ENCODE measurements around the gene KLK12.

Gene KLK12

DNA sequence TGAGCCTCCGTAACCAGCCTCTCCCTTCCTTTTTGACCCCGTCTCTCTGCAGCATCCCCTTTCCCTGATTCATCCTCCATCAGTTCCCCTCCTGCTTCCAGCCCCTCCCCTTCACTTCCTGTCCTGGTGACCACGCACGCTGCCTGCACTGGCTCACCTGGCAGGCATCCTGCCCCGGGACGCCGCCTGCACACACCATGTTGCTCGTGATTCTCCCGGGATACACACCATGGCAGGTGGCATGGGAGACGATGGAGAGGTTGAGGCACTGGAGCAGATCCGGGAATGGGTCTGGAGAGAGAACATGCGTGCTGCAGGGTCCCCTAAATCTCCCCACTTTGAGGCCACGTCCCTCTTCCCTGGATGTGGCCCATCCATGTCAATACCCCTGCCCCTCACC, 4.2 kb downstream of the KLK12 start:
- Mint-ChIP-seq H3K4me3 (no peak overlapping the region), H3K27ac (no peak overlapping the region), H3K9me3 (no peaks in the 10 kb centered on the region), H3K27me3 (ENCODE audit: low read depth) (peaks cover 6% of the 10 kb centered on the region), H3K36me3 (ENCODE audit: low read depth) (no peaks in the 10 kb centered on the region), H3K4me1 (ENCODE audit: low read depth) (no peaks in the 10 kb centered on the region)
- DNase-seq (ENCODE audit: low spot score), result no peak

DNA sequence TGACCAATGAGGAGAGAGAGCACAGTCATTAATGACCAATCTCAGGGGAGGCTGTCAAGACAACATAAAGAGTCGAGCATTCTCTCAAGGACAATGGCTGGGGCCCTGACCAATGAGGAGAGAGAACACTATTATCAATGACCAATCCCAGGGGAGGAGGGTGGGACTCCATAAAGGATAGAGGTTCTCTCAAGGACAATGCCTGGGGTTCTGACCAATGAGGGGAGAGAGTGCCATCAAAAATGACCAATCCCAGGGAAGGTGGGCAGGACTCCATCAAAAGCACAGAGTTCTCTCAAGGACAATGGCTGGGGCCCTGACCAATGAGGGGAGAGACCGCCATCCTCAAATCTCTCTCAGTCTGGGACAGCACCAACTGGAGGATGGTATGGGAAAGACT, 5.1 kb downstream of the KLK12 start:
- Mint-ChIP-seq H3K36me3 (ENCODE audit: low read depth) (no peaks in the 10 kb centered on the region), H3K4me1 (ENCODE audit: low read depth) (no peaks in the 10 kb centered on the region), H3K9me3 (no peaks in the 10 kb centered on the region), H3K27me3 (ENCODE audit: low read depth) (peaks cover 8% of the 10 kb centered on the region), H3K4me3 (no peak overlapping the region), H3K27ac (no peak overlapping the region)
- no peak for DNase-seq (ENCODE audit: low spot score)

DNA sequence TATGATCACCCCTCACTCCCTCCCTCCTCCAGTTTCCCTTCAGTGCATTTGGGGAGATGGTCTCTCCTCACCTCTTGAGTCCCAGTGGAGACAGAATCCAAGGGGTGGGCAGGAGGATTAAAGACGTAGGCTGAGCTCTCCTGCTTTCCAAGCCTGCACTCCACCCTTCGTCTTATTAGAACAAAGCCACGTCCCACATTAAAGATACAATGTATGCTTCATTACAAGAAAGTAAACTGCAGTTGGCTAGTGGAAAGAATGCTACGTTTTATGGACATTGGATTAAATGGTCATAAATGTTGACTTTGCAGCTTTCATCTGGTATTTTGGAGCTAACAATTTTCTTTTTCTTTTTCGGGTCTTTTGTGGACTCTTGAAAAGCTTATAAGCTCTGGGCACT, 6.9 kb downstream of the KLK12 start:
- Mint-ChIP-seq H3K4me1 (ENCODE audit: low read depth) (no peaks in the 10 kb centered on the region), H3K27me3 (ENCODE audit: low read depth) (peaks cover 5% of the 10 kb centered on the region), H3K27ac (no peak overlapping the region), H3K4me3 (no peak overlapping the region), H3K36me3 (ENCODE audit: low read depth) (no peaks in the 10 kb centered on the region), H3K9me3 (no peaks in the 10 kb centered on the region)
- no peak for DNase-seq (ENCODE audit: low spot score)

DNA sequence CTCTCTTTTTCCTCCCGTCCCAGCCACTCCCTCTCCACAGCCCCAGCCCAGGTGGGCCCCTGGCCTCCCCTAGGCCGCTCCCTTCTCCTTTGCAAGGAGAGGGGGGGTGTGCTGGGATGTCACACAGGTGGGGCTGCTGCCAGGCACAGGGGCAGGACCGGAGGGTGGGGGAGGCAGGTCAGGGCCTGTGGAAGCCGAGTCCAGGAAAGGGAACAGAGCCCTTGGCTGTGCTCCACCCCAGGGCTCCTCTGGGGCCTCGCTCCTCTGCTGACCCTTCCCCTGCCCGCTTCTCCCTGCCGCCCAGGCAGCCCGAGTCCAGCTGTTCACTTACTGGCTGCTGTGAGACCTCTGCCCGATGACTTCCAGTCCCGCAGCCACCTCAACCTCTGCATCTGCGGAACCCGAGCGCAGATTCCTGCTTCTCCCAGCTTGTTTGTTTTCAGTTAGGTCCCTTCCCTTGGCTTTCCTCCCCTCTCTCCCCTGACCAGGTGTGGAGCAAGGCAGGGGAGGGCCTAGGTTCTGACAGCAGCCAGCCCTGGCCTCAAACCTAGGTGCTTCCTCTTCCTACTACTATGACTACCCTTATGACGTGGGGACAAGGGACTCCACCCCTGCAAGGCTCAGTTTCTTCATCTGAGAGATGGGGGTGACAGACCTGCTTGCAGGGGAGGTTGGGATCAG, 7.5 kb downstream of the KLK12 start:
- Mint-ChIP-seq H3K36me3 (ENCODE audit: low read depth) (no peaks in the 10 kb centered on the region), H3K4me3 (no peak overlapping the region), H3K9me3 (no peaks in the 10 kb centered on the region), H3K27ac (no peak overlapping the region), H3K4me1 (ENCODE audit: low read depth) (no peaks in the 10 kb centered on the region), H3K27me3 (ENCODE audit: low read depth) (peaks cover 8% of the 10 kb centered on the region)
- no peak for DNase-seq (ENCODE audit: low spot score)

DNA sequence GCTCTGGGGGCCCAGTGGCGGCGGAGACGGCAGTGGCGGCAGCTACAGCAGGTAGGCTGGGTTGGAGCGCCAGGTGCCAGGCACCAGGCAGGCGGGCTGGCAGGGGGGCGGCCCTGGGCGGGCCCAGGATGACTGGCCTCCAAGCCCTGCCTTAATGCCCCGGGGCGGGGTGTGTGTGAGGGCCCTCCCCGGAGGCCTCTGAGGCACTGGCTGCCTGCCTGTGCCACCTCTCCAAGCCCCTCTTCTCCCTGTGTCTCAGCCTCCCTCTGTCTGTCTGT, 8.3 kb downstream of the KLK12 start, which contains the start of gene KLK11:
TSS of gene KLK11 (minus strand) at position 63 of the 278 bp plus-strand sequence. CDS start 985 bp downstream, outside the sequence.
- Mint-ChIP-seq H3K4me1 (ENCODE audit: low read depth) (no peaks in the 10 kb centered on the region), H3K36me3 (ENCODE audit: low read depth) (no peaks in the 10 kb centered on the region), H3K27ac (no peak within 1 kb of the TSS), H3K4me3 (no peak within 1 kb of the TSS), H3K9me3 (no peaks in the 10 kb centered on the region), H3K27me3 (ENCODE audit: low read depth) (peaks cover 8% of the 10 kb centered on the region)
- DNase-seq (ENCODE audit: low spot score), result no peak

DNA sequence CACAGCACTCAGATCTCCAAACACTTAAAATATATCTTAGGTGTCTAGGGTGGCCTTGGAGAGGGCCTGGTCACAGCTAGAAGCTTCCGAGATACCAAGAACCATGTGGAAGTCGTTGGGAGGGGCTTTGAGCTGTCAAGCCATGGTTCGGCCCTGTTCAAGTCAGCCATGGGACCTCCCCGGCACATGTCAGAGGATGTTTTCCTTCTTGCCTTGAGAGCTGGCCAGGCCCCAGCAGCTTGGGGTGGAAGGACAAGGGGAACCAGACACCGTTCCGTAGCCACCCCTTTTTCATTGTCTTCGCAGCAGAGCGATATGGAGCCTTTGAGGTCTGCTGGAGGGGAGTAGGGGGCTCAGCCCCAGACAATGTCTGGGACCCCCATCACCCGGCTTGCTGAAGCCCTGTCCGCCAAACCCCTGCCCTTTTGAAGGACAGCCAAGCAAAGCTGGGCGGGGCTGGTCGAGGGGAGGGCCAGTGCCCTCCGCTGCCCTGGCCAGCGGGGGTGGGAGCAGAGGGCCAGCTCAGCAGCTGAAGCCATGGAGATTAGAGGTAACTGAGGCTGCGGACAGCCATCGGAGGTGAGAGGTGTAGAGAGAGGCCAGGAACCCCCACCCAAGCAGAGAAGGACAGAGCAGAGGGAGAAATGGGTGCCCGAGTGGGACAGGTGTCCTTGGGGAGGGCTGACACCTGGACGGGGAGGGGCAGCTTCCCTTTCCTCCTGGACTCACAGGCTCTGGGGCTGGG, 8.8 kb downstream of the KLK12 start:
- no peaks in the 10 kb centered on the region for H3K36me3 Mint-ChIP-seq (ENCODE audit: low read depth)
- H3K27ac Mint-ChIP-seq, result no peak overlapping the region
- H3K27me3 Mint-ChIP-seq (ENCODE audit: low read depth), result peaks cover 9% of the 10 kb centered on the region
- DNase-seq (ENCODE audit: low spot score), result no peak
- no peak overlapping the region for H3K4me3 Mint-ChIP-seq
- no peaks in the 10 kb centered on the region for H3K4me1 Mint-ChIP-seq (ENCODE audit: low read depth)
- no peaks in the 10 kb centered on the region for H3K9me3 Mint-ChIP-seq

DNA sequence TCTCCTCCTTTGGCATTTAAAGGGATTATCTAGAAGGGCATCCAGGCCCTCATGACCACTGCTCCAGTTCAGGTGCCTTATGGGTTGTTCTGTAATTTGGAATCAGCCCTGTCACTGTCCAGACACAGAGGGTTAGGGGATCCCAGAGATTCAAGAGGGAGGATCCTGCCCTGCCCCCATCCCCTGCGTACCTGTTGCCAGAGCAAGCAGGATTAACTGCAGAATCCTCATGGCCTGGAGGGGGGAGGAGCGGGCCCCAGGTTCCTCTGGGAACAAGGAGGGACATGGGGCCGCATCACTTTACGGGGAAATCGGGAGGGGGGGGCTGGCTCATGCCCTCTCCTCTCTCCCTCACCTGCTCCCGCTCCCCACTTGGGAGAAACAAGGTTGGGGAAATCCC, 9.4 kb downstream of the KLK12 start:
- H3K36me3 Mint-ChIP-seq (ENCODE audit: low read depth), result no peaks in the 10 kb centered on the region
- H3K9me3 Mint-ChIP-seq, result no peaks in the 10 kb centered on the region
- no peak overlapping the region for H3K27ac Mint-ChIP-seq
- no peak overlapping the region for H3K4me3 Mint-ChIP-seq
- DNase-seq (ENCODE audit: low spot score), result no peak
- H3K4me1 Mint-ChIP-seq (ENCODE audit: low read depth), result no peaks in the 10 kb centered on the region
- H3K27me3 Mint-ChIP-seq (ENCODE audit: low read depth), result peaks cover 12% of the 10 kb centered on the region

DNA sequence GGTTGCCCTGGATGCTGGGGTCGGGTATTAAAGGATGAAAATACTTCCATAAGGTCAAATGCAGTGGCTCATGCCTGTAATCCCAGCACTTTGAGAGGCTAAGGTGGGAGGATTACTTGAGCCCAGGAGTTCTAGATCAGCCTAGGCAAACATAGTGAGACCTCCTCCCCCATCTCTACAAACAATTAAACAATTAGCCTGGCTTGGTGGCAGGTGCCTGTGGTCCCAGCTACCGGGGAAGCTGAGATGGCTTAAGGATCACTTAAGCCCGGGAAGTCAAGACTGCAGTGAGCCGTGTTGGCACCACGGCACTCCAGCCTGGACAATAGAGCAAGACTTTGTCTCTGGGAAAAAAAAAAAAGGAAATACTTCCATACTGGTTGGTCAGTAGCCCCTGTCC, 9.9 kb downstream of the KLK12 start:
- H3K27me3 Mint-ChIP-seq (ENCODE audit: low read depth), result peaks cover 17% of the 10 kb centered on the region
- H3K27ac Mint-ChIP-seq, result no peak overlapping the region
- H3K36me3 Mint-ChIP-seq (ENCODE audit: low read depth), result no peaks in the 10 kb centered on the region
- H3K4me1 Mint-ChIP-seq (ENCODE audit: low read depth), result peaks cover 1% of the 10 kb centered on the region
- H3K9me3 Mint-ChIP-seq, result no peaks in the 10 kb centered on the region
- no peak overlapping the region for H3K4me3 Mint-ChIP-seq
- DNase-seq (ENCODE audit: low spot score), result no peak

DNA sequence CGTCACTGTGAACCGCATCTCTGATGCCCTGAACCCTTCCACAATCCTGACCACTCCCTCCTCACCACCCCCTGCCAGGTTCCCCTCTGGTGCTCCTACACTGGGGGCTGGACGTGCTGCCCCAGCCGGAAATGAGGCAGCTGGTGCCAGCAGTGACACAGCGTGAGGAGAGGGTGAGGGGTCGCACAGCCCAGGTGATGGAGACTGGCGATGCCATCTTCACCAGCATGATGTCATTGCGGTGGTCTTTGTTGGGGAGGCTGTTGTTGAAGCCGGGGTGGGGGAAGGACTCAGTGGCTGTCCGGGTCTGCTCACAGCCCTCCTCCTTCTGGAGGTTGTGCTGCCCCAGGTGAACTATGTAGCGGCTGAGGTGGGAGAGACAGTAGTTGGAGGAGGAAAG, 10.9 kb downstream of the KLK12 start:
- Mint-ChIP-seq H3K4me3 (no peak overlapping the region), H3K36me3 (ENCODE audit: low read depth) (no peaks in the 10 kb centered on the region), H3K4me1 (ENCODE audit: low read depth) (peaks cover 2% of the 10 kb centered on the region), H3K9me3 (no peaks in the 10 kb centered on the region), H3K27me3 (ENCODE audit: low read depth) (peaks cover 20% of the 10 kb centered on the region), H3K27ac (no peak overlapping the region)
- no peak for DNase-seq (ENCODE audit: low spot score)

DNA sequence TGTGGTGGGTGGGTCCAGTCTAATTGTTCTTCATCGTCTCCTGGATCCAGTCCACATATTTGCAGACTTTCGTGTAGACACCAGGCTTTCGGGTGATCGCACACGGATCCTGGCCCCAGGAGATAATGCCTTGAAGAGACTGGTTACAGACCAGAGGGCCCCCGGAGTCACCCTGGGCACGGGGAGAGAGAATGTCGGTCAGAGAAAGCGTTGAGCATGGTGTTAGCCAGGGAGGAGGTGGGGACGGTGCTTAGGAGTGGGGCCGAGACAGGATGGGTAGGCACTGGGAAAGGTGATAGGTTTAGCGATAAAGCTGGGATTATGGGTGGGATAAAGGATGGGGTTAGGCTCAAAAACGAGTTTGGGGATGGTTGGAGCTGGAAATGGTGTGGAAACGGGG, 12.3 kb downstream of the KLK12 start:
- H3K27me3 Mint-ChIP-seq (ENCODE audit: low read depth), result peaks cover 31% of the 10 kb centered on the region
- peaks cover 2% of the 10 kb centered on the region for H3K4me1 Mint-ChIP-seq (ENCODE audit: low read depth)
- no peak for DNase-seq (ENCODE audit: low spot score)
- H3K9me3 Mint-ChIP-seq, result no peaks in the 10 kb centered on the region
- peaks cover 2% of the 10 kb centered on the region for H3K36me3 Mint-ChIP-seq (ENCODE audit: low read depth)
- no peak overlapping the region for H3K4me3 Mint-ChIP-seq
- no peak overlapping the region for H3K27ac Mint-ChIP-seq

DNA sequence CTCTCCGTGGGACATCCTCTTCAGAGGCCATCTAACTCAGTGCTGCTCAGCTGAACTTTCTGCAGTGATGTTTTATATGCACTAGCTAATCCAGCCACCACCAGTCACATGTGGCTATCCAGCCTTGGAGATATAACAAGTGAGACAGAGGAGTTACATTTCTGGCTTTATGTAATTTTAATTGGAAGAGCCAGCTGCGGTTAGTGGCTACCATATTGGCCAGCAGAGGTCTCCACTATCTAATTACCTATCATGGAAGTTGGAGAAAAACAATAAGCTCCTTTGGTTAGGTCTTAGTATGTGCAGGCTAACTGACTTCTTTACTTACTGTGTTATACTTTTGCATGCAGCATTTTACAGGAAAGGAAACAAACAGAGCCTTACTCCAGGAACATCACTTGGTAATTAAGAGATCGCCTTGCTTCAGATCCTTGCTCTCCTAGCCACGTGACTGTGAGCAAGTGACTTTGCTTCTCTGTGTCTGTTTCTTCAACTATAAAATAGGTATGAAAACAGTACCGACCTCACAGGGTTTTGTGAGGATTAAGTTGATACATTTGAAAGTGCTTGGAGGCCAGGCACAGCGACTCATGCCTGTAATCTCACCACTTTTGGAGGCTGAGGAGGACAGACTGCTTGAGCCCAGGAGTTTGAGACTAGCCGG, 13.7 kb downstream of the KLK12 start:
- H3K9me3 Mint-ChIP-seq, result no peaks in the 10 kb centered on the region
- peaks cover 2% of the 10 kb centered on the region for H3K36me3 Mint-ChIP-seq (ENCODE audit: low read depth)
- peaks cover 40% of the 10 kb centered on the region for H3K27me3 Mint-ChIP-seq (ENCODE audit: low read depth)
- H3K4me3 Mint-ChIP-seq, result no peak overlapping the region
- H3K4me1 Mint-ChIP-seq (ENCODE audit: low read depth), result peaks cover 2% of the 10 kb centered on the region
- no peak for DNase-seq (ENCODE audit: low spot score)
- H3K27ac Mint-ChIP-seq, result no peak overlapping the region

DNA sequence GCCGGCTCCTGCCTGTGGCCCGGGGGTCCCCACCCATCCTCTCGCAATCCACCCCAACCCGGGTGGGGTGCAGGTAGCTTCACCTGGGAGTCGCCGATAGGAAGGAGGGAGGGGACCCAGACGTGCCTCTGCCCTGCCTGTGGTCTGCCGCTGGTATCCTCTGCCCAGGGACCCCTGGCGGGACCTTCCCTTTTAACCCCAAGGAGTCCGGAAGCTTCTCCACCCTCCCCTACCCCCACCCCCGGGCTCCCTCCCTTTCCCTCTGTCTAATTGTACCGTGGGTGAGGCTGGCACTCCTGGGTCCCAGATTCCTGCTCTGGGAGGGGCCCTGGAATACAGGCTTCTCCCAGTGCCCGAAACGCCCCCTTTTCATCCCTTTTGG, 15.3 kb downstream of the KLK12 start, which contains the start of gene KLK10:
TSS of gene KLK10 (minus strand) at position 166 of the 382 bp plus-strand sequence. CDS start 579 bp downstream, outside the sequence.
- Mint-ChIP-seq H3K9me3 (no peaks in the 10 kb centered on the region), H3K4me1 (ENCODE audit: low read depth) (peaks cover 3% of the 10 kb centered on the region), H3K4me3 (peak within 1 kb of the TSS; percentile 14), H3K36me3 (ENCODE audit: low read depth) (peaks cover 2% of the 10 kb centered on the region), H3K27me3 (ENCODE audit: low read depth) (peaks cover 50% of the 10 kb centered on the region), H3K27ac (no peak within 1 kb of the TSS)
- DNase-seq (ENCODE audit: low spot score), result no peak

DNA sequence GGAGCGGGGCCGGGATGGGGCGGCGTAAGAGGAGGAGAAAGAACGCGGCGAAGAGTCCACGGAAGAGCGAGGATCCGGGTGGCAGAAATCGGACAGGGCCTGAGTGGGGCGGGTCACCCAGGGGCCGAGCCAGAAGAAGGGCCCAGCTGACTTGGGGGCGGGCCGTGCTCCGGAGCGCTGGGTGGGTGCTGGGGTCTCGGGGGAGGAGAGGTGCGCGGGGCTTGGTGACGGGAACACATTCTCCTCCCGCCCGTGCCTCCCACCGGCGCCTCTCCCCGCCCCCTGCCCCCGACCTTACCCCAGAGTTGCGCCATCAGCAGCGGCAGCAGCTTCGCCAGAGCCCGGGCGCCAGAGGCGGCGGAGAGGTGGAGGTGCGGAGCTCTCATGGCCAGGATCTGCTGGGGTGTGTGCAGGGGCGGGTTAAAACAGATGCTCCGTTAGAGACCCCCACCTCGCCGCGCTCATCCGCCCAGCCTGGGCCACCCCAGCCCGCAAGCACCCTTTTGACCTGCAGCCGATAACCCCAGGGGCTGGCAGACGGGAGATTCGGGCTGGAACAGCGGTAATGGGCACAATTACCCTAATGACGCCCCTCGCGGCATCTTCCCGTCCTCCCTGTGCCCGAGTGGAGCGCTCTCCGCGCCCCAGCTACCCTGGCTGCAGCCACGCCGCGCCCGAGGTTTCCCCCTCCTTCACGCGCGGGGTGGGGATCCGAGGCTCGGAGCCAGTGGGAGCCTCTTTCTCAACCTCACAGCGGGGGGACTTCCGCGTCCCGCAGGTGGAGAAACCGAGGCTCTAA, 15.9 kb downstream of the KLK12 start:
- Mint-ChIP-seq H3K36me3 (ENCODE audit: low read depth) (peaks cover 2% of the 10 kb centered on the region), H3K9me3 (no peaks in the 10 kb centered on the region), H3K4me3 (peak overlapping the region; percentile 14), H3K27ac (no peak overlapping the region), H3K27me3 (ENCODE audit: low read depth) (peaks cover 54% of the 10 kb centered on the region), H3K4me1 (ENCODE audit: low read depth) (peaks cover 9% of the 10 kb centered on the region)
- no peak for DNase-seq (ENCODE audit: low spot score)

Measured in T-helper 2 cell treated with Interferon-gamma antibody and Interleukin-4, amounts not matched to agents 5 μg/mL and 100 μg/mL, for 36 hours (primary cell).